Ramos (cell line): ENCODE data around the gene CIRBP.

Experiments used
- in situ Hi-C: fragments of 300-500 bp; cut with MboI; formaldehyde crosslinking; loops from one replicate; pipeline ENCODE4 v1.14.3; 2022; ENCODE audit warnings: low sequenced_read_pairs; ENCODE audit not compliant: unreplicated experiment

Gene CIRBP

DNA sequence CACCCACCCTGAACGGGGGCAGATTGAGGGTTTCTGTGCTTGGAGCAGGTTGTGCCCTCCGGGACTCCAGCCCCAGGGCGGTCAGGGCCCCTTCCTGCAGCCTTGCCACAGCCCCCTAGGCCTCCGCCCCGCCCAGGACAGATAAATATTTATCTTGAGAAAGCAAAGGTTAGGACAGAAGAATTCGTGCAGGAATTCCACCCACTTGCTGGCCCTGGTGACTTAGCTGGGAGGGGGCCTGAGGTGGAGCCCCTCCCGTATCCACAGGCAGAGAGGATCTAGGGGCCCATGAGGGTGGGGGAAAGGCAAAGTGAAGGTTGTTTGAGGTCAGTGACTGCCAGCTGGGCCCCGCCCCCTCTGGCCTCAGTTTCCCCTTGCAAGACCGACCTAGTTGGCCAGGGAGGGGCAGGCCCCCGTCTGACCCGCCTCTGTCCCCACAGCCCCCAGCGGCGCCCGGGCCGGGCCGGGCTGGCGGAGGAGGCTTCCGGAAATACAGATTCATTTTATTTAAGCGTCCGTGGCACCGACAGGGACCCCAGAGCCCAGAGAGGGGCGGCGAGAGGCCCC is 15.5 kb upstream of the CIRBP start:
- in situ Hi-C loops, result no loop called here

DNA sequence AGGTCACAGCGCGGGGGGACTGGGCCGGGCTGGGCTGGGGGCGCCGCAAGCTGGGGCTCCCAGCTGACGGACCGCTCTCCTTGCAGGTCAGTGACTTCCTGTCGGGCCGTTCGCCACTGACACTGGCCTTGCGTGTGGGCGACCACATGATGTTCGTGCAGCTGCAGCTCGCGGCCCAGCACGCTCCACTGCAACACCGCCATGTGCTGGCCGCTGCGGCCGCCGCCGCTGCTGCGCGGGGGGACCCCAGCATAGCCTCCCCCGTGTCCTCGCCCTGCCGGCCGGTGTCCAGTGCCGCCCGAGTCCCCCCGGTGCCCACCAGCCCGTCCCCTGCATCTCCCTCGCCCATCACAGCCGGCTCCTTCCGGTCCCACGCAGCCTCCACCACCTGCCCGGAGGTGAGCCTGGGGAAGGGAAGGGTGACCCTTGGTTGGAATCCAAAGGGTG is 15.0 kb upstream of the CIRBP start:
- in situ Hi-C loops, result no loop called here

DNA sequence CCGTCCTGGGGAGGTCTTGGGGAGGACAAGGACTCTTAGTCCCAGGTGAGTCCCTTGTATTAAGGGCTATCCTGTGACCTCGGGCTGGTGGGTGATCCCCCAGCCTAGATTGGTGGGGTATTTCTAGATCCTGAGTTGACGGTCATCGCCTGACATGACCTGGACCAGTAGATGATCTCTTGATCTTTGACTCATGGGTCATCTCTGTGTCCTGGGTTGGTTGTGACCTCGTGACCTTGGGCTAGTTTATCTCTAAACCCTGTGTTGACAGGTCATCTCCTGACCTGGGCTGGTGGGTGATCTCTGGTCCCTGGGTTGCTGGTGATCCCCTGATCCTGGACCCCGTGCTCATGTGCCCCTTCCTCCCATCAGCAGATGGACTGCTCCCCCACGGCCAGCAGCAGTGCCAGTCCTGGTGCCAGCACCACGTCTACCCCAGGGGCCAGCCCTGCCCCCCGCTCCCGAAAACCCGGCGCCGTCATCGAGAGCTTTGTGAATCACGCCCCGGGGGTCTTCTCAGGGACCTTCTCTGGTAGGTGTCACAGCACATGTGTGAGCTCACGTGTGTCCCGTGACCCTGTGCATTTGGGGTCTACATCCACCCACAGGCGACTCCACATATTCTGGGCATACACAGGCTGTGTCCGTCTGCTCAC is 14.5 kb upstream of the CIRBP start:
- in situ Hi-C loops, result no loop called here

DNA sequence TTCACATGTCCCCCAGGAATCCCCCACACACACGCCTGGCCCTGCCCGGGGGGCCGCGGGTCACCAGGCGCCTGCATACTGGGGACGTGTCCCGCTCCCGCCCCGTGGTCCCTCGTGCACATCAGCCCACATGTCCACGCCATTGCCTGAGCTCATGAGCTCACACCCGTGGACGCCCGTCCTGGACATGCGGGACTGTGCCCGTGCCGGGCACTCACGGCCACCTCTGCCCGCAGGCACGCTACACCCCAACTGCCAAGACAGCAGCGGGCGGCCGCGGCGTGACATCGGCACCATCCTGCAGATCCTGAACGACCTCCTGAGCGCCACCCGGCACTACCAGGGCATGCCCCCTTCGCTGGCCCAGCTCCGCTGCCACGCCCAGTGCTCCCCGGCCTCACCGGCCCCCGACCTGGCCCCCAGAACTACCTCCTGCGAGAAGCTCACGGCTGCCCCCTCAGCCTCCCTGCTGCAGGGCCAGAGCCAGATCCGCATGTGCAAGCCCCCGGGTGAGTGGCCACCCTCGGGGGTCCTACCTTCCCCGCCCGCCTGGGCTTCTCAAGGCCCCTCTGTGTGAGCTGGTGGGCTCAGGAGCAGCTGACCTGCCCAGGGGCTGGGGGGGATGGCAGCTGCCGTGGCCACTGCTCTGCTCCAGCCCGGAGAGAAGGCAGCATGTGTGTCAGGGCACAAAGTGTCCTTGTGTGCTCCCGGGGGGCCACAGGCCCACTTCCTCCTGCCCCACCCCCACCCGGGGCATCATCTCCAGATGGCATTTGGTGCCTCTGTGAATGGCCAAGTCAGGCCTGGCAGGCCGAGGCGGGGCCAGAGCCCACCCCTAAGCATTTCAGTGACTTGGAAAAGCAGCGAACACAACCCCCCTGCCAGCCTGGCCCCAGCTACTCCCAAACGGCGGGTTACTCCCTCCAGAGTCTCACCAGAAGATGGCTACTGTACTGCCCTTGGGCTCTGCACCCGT is 13.7 kb upstream of the CIRBP start:
- in situ Hi-C loops, result no loop called here

DNA sequence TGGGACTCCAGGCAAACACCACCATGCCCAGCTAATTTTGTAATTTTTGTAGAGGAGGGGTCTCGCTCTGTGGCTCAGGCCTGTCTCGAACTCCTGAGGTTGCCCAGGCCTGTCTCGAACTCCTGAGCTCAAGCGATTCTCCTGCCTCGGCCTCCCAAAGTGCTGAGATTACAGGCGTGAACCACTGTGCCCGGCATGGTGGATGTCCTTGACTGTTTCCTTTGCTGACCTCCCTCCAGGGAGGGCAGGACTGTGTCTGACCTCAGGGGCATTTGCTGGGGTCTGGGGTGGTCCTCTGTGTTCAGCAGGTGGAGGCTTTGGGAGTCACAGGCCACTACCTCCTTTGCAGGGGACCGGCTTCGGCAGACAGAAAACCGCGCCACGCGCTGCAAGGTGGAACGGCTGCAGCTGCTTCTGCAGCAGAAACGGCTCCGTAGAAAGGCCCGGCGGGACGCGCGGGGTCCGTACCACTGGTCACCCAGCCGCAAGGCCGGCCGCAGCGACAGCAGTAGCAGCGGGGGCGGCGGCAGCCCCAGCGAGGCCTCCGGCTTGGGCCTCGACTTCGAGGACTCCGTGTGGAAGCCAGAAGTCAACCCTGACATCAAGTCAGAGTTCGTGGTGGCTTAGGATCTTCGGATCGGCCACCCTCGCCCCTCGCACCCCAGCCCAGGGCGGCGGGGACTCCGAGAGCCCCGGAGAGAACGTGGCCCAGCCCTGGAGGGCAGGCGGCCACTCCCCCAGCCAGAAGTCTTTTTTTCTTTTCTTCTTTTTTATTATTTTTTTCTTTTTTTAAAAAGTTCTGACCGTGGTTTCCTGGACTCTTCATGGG is 12.3 kb upstream of the CIRBP start:
- in situ Hi-C loops, result no loop called here

DNA sequence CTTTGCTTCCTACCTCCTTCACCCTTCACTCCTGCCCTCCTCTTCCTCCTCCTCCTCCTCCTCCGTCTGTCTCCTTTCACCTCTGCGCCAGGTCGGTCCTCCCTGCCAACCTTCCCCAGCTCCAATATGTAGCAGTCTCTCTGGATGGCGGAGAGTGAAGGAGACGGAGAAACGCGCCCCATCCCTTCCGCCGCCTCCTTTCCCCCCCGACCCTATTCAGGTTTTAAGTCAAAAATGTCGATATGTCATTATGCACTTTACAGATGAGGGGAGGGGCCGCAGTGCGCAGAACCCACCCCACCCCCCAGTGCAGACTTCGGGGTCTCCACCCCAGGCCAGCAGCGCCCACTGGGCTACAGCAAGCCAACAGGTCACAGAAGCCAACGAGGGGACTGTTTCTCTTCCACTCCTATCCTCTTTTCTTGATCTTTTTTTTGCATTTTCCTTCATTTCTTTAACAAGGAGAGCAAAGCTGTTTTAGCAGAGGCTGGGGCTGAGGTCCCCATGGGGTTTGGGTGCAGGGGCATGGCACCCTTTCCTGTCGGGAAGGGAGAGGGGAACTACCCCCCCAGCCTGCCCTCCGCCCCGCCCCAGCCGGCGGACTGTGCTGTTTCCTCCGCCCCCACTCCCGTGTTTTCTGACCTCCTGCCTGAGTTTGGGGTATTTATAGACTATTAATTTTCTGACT is 11.5 kb upstream of the CIRBP start:
- in situ Hi-C loops, result no loop called here

DNA sequence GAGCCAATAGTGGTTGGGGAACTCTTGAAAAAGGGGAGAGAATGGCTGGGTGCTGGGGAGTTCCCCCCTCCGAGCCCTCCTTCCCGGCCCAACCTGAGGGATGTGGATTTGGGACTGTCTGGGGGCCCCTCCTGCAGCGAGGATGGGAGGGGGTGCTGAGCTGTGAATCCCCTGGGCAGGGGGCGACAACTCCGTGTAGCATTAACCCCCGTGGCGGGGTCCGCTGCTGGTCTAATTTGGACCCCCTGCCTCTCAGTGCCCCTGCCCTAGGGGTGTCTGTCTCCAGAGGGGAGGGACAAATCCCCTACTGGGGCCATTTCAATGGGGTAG is 11.0 kb upstream of the CIRBP start:
- in situ Hi-C loops, result no loop called here

DNA sequence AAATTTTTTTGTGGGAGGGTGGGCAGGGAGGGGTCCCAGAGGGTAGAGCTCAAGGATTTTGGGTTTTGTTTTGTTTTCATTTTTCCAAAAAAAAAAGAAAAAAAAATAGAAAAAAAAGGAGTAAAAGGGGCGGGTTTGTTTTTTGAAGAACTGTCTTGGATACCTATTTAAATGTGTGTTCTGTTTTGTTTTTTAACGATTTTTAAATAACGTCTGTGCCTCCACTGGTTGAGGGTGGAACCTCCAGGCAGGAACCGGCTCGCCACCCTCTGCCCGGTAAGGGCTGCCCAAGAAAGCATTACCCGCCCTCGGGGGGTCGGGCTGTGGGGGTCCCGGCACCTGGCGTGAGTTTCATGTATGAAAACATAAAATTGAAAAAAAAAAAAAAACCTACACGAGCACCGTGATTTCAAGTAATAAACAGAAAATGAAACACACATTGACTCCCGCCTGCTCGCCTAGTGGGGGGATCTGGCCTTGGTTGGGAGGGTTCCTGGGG is 10.4 kb upstream of the CIRBP start:
- in situ Hi-C loops, result no loop called here

DNA sequence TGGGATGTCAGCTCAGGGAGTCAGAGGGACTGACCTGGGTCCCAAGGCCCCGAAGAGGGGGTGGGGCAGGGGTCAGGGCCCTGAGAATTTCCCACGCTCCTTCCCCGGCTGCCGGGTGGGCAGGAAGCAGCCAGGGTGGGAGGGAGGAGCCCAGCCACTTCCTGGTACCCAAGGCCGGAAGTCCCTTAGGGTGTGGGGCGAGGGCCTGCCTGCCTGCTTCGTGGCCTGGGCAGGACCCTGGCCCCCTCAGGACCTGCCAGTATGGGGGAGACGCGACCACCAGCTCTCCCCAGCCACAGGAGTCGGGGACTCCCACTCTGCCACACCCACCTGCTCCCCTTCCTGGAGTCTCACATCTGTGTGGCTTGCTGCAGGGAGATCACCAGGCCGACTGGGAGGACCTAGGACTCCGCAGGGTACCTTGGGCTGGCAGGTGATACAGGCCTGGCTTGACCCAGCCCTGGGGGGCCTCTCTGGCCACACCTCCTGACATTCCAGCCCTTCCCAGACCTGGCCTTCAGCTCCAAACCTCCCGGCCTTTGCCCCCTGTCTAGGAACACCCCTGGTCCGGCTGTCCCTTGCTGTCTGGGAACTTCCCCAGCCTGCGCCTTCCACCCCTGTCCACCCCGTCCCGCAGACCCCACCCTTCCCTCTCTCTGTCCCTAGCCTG is 9.8 kb upstream of the CIRBP start:
- in situ Hi-C loops, result no loop called here

DNA sequence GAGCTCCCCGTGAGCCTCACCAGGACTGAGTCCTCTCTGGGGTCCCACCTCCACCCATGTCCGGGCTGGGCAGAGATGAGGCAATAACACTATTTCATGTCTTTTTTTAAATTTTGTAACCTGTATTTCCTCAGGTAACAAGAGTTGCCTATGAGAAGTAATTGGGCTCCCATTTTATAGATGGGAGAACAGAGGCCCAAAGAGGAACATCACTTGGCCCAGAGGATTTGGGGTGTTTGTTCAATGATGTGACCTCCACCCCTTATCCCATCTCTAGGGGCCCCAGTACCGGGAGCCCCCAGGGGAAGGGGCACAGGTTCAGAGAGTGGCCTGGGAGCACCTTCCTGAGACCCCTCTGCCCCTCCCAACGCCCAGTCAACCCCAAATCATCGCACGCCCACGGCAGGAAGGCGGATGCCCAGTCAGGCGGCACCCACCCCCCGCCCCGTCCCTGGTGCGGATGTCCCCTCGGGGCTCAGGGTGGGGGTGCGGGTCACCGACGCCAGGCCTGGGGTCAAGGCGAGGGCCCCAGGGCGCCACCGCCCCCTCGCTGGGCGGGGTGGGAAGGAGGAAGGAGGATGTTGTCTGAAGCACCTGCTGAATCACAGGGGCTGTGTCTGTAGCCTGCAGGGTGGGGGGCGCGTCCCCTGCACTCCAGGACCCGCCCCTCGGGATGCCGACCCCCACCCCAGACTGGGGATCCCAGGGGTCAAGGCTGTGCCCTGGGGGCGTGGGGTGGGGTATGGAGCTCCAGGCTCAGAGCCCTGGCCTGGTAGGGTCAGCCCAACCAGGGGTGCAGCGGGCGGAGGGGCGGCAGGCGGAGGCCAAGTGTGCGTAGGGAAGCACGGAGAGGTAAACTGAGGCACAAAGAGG is 9.0 kb upstream of the CIRBP start:
- in situ Hi-C loops, result no loop called here

DNA sequence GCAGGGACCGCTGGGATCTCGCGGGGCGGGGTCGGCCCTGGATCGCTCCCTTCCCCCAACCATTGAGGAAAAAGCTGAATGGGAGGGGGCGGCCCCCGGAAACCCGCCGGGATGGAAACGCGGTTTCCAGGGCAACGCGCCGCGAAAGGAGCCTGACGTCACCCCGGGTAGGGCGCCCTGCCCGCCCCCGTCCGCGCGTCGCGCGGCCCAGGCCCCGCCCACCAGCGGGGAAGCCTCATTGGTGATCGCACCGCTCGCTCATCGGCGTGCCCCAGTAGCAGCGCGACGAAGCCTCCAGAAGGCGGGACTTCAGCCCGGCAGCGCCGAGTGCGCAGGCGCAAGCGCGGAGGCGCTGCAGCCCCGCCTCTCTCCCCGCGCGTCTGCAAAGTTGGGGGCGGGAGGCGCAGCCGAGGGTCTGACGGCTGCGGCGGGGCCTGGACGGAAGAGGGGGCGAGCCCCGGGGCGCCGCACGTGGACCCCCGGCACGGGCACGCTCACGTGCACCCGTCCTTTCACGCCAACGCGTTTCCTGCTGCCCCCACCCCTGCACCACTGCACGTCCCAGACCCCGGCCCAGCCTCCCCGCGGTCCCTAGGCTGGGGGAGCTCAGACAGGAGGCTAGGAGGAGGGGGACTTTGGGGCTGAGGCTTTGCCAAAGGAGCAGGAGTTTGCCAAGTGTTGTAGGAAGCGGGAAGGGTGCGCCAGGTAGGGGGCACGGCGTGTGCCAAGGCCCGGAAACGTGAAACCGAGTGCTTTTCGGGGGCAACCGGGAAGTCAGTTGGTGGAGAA is 8.2 kb upstream of the CIRBP start:
- in situ Hi-C loops, result no loop called here

DNA sequence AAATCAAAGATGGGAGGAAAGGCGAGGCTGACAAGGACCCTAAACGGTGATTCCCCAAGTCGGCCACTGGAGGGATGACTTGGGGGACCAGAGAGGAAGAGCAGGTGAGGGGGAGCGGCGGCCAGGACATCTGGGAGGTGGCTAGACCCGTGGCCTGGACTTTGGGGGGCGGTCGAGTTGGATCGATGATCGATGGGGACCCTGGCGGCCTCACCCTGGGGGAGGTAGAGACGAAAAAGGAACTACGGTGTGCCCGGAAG is 7.7 kb upstream of the CIRBP start:
- in situ Hi-C loops, result no loop called here

DNA sequence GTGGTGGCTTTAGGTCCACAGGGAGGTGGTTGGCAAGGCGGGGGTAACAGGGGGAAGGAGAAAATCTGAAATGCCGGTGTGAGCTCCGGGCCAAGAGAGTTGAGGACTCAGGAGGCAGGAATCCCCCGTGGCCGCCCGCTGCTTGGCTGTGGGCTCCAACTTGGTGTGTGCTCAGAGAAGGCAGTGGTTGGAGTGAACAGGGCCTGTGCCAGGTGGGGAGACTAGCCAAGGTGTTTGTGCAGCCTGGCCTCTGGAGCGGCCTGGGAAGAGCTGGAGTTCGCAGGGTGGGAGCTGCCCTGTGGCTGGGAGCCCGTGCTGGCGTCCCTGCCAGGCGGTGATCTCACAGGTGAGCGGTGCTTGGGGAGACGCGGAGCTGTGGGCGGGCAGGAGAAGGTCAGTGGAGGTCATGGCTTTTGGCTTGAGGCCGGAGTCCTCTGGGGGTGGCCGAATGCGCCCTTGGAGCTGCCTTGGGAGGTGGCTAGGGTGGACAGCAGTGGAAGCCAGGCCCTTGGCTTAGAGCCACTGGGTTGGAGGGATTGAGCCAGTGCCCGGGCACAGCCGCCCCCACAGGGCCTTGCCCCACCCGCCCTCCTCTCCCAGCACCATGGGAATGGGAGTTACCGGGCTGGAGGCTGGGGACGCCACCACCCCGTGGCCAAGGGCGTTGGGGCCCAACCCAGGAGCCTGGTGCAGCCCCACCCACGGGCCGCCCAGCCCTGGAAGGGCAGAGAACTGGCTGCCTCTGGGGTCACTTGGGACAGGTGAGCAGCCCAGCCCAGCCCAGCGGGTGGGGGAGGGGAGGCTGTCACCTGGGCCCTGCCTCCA is 7.1 kb upstream of the CIRBP start:
- in situ Hi-C loops, result no loop called here

DNA sequence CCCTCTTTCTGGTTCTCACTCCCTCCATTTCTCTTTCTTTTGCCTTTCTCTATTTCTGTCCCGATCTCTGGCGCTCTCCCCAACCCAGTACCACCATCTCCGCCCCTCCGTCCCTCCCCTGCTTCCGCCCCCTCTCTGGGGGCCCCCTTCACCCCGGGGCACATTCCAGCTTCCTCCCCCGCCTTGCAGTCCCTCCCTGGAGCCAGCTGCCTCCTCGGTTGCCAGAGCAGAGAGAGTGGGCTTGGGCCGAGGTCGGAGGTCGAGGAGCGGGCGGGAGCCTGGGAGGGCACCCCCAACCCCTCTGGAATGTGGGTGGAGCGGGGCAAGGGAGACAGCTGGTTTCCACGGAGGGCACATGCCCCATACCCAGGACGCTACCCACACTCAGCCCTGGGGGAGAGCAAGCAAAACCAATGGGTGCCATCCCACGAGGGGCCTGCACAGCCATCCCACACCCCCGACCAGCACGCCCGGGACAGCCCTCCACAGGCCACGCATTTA is 6.5 kb upstream of the CIRBP start:
- in situ Hi-C loops, result no loop called here

DNA sequence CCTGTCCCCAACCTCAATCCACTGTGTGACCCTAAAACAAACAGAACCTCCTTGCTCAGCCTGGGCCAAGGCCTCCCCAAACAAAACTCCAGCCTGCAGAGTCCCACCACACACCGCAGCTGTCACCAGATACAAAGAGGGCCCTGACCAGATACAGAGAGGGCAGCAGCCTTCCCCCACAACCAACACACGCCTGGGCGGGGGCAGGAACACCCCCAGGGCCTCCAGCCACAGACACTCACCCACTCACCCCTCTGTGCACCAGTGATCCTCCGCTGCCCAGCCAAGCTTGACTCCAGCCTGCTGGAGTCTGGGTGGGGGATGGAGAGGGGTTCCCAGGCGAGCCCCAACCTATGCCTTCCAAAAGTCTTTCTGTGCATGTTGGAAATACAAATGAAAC is 5.9 kb upstream of the CIRBP start:
- in situ Hi-C loops, result no loop called here

DNA sequence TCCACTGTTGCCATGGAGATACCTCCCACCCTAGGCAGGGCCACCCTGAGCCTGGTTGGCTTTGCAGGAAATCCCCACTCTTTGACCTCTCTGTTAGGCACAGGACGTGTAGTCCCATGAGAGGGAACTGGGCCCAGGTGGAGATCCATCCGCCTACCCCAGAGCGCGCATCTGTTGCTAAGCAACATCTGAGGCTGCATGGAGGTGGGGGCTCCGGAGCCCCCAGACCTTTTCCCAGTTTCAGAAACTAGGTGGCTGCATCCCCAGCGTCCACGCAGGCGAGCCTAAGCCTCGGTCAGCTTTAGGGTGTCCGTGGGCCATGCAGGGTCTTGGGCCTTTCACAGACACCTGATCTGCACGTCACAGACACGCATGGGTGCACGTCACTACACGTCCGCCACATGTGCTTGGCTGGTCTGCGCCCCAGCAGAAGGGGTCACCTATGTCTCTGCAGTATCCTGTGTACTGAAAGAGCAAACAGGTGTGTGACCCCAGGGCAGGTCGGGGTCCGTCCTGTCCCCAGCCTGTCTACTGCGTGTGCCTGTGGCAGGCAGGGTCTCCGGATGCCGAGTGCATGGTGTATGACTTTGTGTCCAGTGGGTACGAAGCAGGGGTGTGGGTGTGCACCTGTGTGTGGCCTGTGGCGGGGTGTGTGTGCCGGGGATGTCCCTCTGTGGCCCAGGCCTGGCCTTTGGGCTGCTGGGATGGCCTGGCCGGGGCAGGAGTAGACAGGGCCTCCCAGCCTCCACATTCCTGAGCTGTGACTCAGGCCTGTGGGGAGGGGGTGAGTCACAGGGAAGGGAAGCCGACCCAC is 4.1 kb upstream of the CIRBP start:
- in situ Hi-C loops, result no loop called here
